Bronchial epithelial cell (primary cell): ENCODE results near the gene AGBL2. TPM values are rescaled to one million over a fixed set of nuclear protein-coding genes. Genes with fewer than 3 reads are reported as not detected.
"Not testable (repeated sequence)": the region's sequence is repeated elsewhere in the genome, so short reads cannot be mapped to it uniquely, and the experiment has no call there.

Experiments used
- DNase-seq: peaks from one replicate; pipeline ENCODE4 v3.0.0-alpha.2; 2010; ENCODE audit warnings: low read depth
- FAIRE-seq: peaks from 2 replicates; lab custom pipeline; 2011; peaks lifted over from hg19 to GRCh38; lab: Jason Lieb, UNC
- H3K27me3 ChIP-seq: 2 replicates; pipeline ENCODE4 v1.5.1; 2011; ENCODE audit warnings: low read length; ENCODE audit not compliant: control insufficient read depth, insufficient read depth
- H3K36me3 ChIP-seq: 2 replicates; pipeline ENCODE4 v1.5.1; 2011; ENCODE audit warnings: low read length; ENCODE audit not compliant: control insufficient read depth, insufficient read depth
- H3K4me3 ChIP-seq: 2 replicates; pipeline ENCODE4 v1.5.1; 2011; ENCODE audit warnings: mild to moderate bottlenecking, low read depth, low read length, control low read depth
- CTCF ChIP-seq: IDR thresholded peaks from 2 replicates; pipeline ENCODE4 v1.5.1; 2011; ENCODE audit warnings: mild to moderate bottlenecking, moderate library complexity, low read length, control low read depth, inconsistent platforms; ENCODE audit not compliant: insufficient read depth, severe bottlenecking
- total RNA-seq: library from RNA; depleted of rRNA; stranded (reverse); fragments of >200 nt; gene quantifications from 2 replicates; pipeline ENCODE4 v1.2.1, GENCODE V29; 2014

AGBL2 gene
- total RNA-seq, 1 donor from 2014 or later, result 1.1 TPM

- FAIRE-seq, result no peak
- no peak for DNase-seq
- peak overlapping the region; percentile 89 for H3K4me3 ChIP-seq
- H3K27me3 ChIP-seq, result no peaks in the 10 kb centered on the region
- peaks cover 3% of the 10 kb centered on the region for H3K36me3 ChIP-seq
- no peak for TF ChIP-seq CTCF
Measured at GRCh38 chr11:47641600-47642098, 73.5 kb downstream of the AGBL2 start.

GRCh38 chr11:47640506-47640905, 74.7 kb downstream of the AGBL2 start:
- H3K4me3 ChIP-seq, DNase-seq, H3K27me3 ChIP-seq, FAIRE-seq, H3K36me3 ChIP-seq: not testable (repeated sequence)

GRCh38 chr11:47636331-47636730, 78.8 kb downstream of the AGBL2 start:
- H3K27me3 ChIP-seq, DNase-seq, H3K4me3 ChIP-seq, FAIRE-seq: not testable (repeated sequence)
- H3K36me3 ChIP-seq, result peaks cover 11% of the 10 kb centered on the region

- no peak for FAIRE-seq
- no peak for DNase-seq
- Histone ChIP-seq H3K27me3 (no peaks in the 10 kb centered on the region), H3K4me3 (no peak overlapping the region), H3K36me3 (peaks cover 9% of the 10 kb centered on the region)
- no peak for TF ChIP-seq CTCF
Measured at GRCh38 chr11:47631473-47631872, 83.7 kb downstream of the AGBL2 start.

DNA sequence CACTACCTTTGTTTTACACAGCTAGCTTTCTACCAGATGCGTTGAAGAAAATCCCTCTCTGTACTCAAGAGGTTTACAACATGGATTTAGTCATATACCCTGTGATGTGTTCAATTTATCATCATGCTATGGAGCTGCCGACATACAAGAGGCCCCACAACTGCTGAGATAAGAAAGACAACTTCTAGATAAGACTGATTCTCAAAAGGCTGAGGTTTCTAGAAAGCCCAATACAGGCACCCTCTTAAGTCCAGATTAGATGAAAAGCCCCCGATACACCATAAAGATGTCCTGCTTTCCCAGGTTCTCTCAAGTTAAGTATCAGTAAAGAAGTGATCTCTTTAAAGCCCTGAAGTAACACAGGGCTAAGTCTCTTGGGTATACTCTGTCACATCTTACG, 87.1 kb downstream of the AGBL2 start:
- TF ChIP-seq CTCF, result no peak
- H3K36me3 ChIP-seq, result peaks cover 10% of the 10 kb centered on the region
- FAIRE-seq (no peak), DNase-seq (no peak)
- no peaks in the 10 kb centered on the region for H3K27me3 ChIP-seq
- no peak overlapping the region for H3K4me3 ChIP-seq

DNA sequence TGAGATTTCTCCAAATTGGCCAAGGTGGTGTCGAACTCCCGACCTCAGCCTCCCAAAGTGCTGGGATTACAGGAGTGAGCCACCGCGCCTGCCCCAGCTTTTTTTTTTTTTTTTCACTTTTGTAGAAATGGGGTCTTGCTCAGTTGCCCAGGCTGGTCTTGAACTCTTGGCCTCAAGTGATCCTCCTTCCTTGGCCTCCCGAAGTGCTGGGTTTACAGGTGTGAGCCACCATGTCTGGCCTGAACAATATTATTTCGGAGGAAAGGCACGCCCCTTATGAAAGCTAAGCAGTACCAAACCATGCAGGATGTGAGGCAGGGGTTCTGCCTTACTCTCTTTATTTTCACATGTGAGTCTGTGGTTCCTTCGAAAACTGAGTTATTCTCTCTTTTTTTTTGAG, 88.9 kb downstream of the AGBL2 start:
- DNase-seq (no peak), FAIRE-seq (no peak)
- peaks cover 8% of the 10 kb centered on the region for H3K36me3 ChIP-seq
- no peak overlapping the region for H3K4me3 ChIP-seq
- H3K27me3 ChIP-seq, result no peaks in the 10 kb centered on the region
- TF ChIP-seq CTCF, result no peak

GRCh38 chr11:47620836-47621378, 94.3 kb downstream of the AGBL2 start:
- Histone ChIP-seq H3K36me3 (peaks cover 5% of the 10 kb centered on the region), H3K27me3 (no peaks in the 10 kb centered on the region), H3K4me3 (no peak overlapping the region)
- FAIRE-seq (no peak), DNase-seq (no peak)
- no peak for TF ChIP-seq CTCF
